SK-N-SH (cell line): Measurements from ENCODE around the gene B3GALT2. TPM values are rescaled to one million over a fixed set of nuclear protein-coding genes. Genes with fewer than 3 reads are reported as not detected.

ENCODE experiments used
- CTCF ChIA-PET: fragments of 300-600, 350-600 bp; formaldehyde crosslinking; extraction: SDS; loops from one replicate; lab custom pipeline; 2021; lab: Yijun Ruan, JAX
- POLR2A ChIA-PET: fragments of 350-600 bp; sonication (Branson Sonifier 250); formaldehyde crosslinking; extraction: SDS; loops from one replicate; lab custom pipeline; 2020; ENCODE audit warnings: antibody characterized with exemption, inconsistent platforms; lab: Yijun Ruan, JAX
- DNase-seq: peaks from one replicate; pipeline ENCODE4 v3.0.0; 2012
- H2AFZ ChIP-seq: fragments of 200-600 bp; sonication (generic); 2 replicates; pipeline ENCODE4 v1.8.1; 2016; ENCODE audit warnings: antibody characterized with exemption, mild to moderate bottlenecking, low read depth
- H3F3A ChIP-seq: fragments of 200-600 bp; sonication (generic); replicated peaks from 2 replicates; pipeline ENCODE3; 2016; ENCODE audit warnings: antibody characterized with exemption, mild to moderate bottlenecking; ENCODE audit not compliant: insufficient read depth
- H3K27ac ChIP-seq, 2 experiments: fragments of 200-500 bp in 1 of 2; fragments of 200-600 bp in 1 of 2; sonication (Bioruptor generic) in 1 of 2; sonication (generic), shearing (Covaris generic) in 1 of 2; 2 replicates each; pipeline versions ENCODE4 v1.5.1 to v1.6.1; 2014 to 2016; ENCODE audit warnings: low read depth in 2 of 2, inconsistent platforms in 1 of 2, low read length in 1 of 2, mild to moderate bottlenecking in 1 of 2, mixed read lengths in 1 of 2
- H3K27me3 ChIP-seq: fragments of 200-600 bp; sonication (generic), shearing (Covaris generic); 2 replicates; pipeline ENCODE4 v1.6.1; 2016; ENCODE audit warnings: mixed run types; ENCODE audit not compliant: insufficient read depth
- H3K36me3 ChIP-seq, 2 experiments: fragments of 200-500 bp in 1 of 2; fragments of 200-600 bp in 1 of 2; sonication (Bioruptor generic) in 1 of 2; sonication (generic) in 1 of 2; replicated peaks in 1 of 2; 2 replicates each; pipeline versions ENCODE3 to v1.5.1; 2014 to 2016; ENCODE audit warnings: low read length in 1 of 2, mild to moderate bottlenecking in 1 of 2; ENCODE audit not compliant: insufficient read depth in 2 of 2, control insufficient read depth in 1 of 2
- H3K4me1 ChIP-seq, 2 experiments: fragments of 200-500 bp in 1 of 2; fragments of 200-600 bp in 1 of 2; sonication (Bioruptor generic) in 1 of 2; sonication (generic), shearing (Covaris generic) in 1 of 2; 2 replicates each; pipeline versions ENCODE4 v1.5.1 to v1.6.1; 2014 to 2016; ENCODE audit warnings: low read depth in 1 of 2, low read length in 1 of 2, mixed run types in 1 of 2; ENCODE audit not compliant: insufficient read depth in 2 of 2, control insufficient read depth in 1 of 2
- H3K4me2 ChIP-seq: fragments of 200-600 bp; sonication (generic), shearing (Covaris generic); 2 replicates; pipeline ENCODE4 v1.6.1; 2017; ENCODE audit warnings: mixed run types
- H3K4me3 ChIP-seq, 2 experiments: fragments of 200-500 bp in 1 of 2; fragments of 200-600 bp in 1 of 2; sonication (Bioruptor generic) in 1 of 2; sonication (generic), shearing (Covaris generic) in 1 of 2; 2 replicates each; pipeline versions ENCODE4 v1.5.1 to v1.8.1; 2014 to 2016; ENCODE audit warnings: low read depth in 2 of 2, inconsistent platforms in 1 of 2, low read length in 1 of 2, mild to moderate bottlenecking in 1 of 2, mixed read lengths in 1 of 2, moderate library complexity in 1 of 2
- H3K79me2 ChIP-seq: fragments of 200-600 bp; sonication (generic); 2 replicates; pipeline ENCODE4 v1.8.1; 2017; ENCODE audit warnings: mild to moderate bottlenecking; ENCODE audit not compliant: insufficient read depth
- H3K9ac ChIP-seq: fragments of 200-600 bp; sonication (generic); 2 replicates; pipeline ENCODE4 v1.6.1; 2017; ENCODE audit warnings: mixed run types
- H3K9me2 ChIP-seq: fragments of 200-600 bp; sonication (generic); 2 replicates; pipeline ENCODE4 v1.6.1; 2017; ENCODE audit warnings: mixed run types
- H3K9me3 ChIP-seq: fragments of 200-600 bp; sonication (generic); 2 replicates; pipeline ENCODE4 v1.6.1; 2017; ENCODE audit warnings: mixed run types, mild to moderate bottlenecking, moderate library complexity
- H4K20me1 ChIP-seq: fragments of 200-600 bp; sonication (generic); 2 replicates; pipeline ENCODE4 v1.6.1; 2017; ENCODE audit warnings: mild to moderate bottlenecking, mixed run types; ENCODE audit not compliant: insufficient read depth
- CHD2 ChIP-seq: fragments of 150-350 bp; IDR thresholded peaks from 2 replicates; pipeline ENCODE4 v1.6.1; 2018; ENCODE audit warnings: low read length; ENCODE audit not compliant: partially characterized antibody
- CTCF ChIP-seq: fragments of 200-600 bp; sonication (generic); IDR thresholded peaks from 2 replicates; pipeline ENCODE4 v1.6.1; 2017; ENCODE audit warnings: antibody characterized with exemption, mild to moderate bottlenecking, moderate library complexity
- EP300 ChIP-seq, 2 experiments: IDR thresholded peaks; 2 replicates each; pipeline versions ENCODE4 v1.4.0 to v1.6.1; 2012; ENCODE audit warnings: borderline replicate concordance in 1 of 2, low read depth in 1 of 2, low read length in 1 of 2
- EZH2phosphoT487 ChIP-seq: fragments of 200-600 bp; sonication (generic); IDR thresholded peaks from 2 replicates; pipeline ENCODE4 v1.6.1; 2017; ENCODE audit warnings: low read depth, mixed run types, mild to moderate bottlenecking, antibody characterized with exemption, moderate library complexity, borderline replicate concordance
- FOSL2 ChIP-seq: IDR thresholded peaks from 2 replicates; pipeline ENCODE4 v1.4.0; 2012; ENCODE audit warnings: low read depth, mild to moderate bottlenecking, moderate library complexity, borderline replicate concordance
- FOXJ3 ChIP-seq: sonication (generic); formaldehyde crosslinking; IDR thresholded peaks from 2 replicates; pipeline ENCODE4 v1.5.1; 2020; ENCODE audit warnings: mild to moderate bottlenecking, missing genetic modification reagents
- FOXM1 ChIP-seq: IDR thresholded peaks from 2 replicates; pipeline ENCODE4 v1.4.0; 2012; ENCODE audit warnings: low read depth, mild to moderate bottlenecking
- GABPA ChIP-seq: IDR thresholded peaks from 2 replicates; pipeline ENCODE4 v1.4.0; 2012; ENCODE audit warnings: low read depth, mild to moderate bottlenecking
- GATA2 ChIP-seq: sonication (generic); formaldehyde crosslinking; IDR thresholded peaks from 2 replicates; pipeline ENCODE4 v1.5.0; 2020; ENCODE audit warnings: mild to moderate bottlenecking, missing genetic modification reagents
- IRF3 ChIP-seq: fragments of 150-350 bp; IDR thresholded peaks from 2 replicates; pipeline ENCODE4 v1.6.1; 2016; ENCODE audit warnings: mild to moderate bottlenecking, low read depth, low read length
- JUND ChIP-seq: IDR thresholded peaks from 2 replicates; pipeline ENCODE4 v1.4.0; 2012
- MEF2A ChIP-seq: IDR thresholded peaks from 2 replicates; pipeline ENCODE4 v1.4.0; 2012; ENCODE audit warnings: low read depth, borderline replicate concordance
- MXI1 ChIP-seq: IDR thresholded peaks from 2 replicates; pipeline ENCODE4 v1.6.1; 2012; ENCODE audit warnings: mild to moderate bottlenecking, low read depth, low read length, improper control_type of control experiment
- NFIC ChIP-seq: IDR thresholded peaks from 2 replicates; pipeline ENCODE4 v1.4.0; 2012; ENCODE audit warnings: borderline replicate concordance
- NRF1 ChIP-seq: IDR thresholded peaks from 2 replicates; pipeline ENCODE4 v1.6.1; 2012; ENCODE audit warnings: low read depth, mild to moderate bottlenecking, low read length
- PBX3 ChIP-seq: IDR thresholded peaks from 2 replicates; pipeline ENCODE4; 2012
- RAD21 ChIP-seq: IDR thresholded peaks from 2 replicates; pipeline ENCODE4 v1.6.1; 2012; ENCODE audit warnings: mild to moderate bottlenecking, low read length
- RCOR1 ChIP-seq: fragments of 150-350 bp; IDR thresholded peaks from 2 replicates; pipeline ENCODE4 v1.6.1; 2017; ENCODE audit warnings: antibody characterized with exemption, low read length
- RFX5 ChIP-seq: IDR thresholded peaks from 2 replicates; pipeline ENCODE4 v1.6.1; 2012; ENCODE audit warnings: mild to moderate bottlenecking, improper control_type of control experiment, low read length
- RXRA ChIP-seq: IDR thresholded peaks from 2 replicates; pipeline ENCODE4 v1.4.0; 2012; ENCODE audit warnings: low read depth, mild to moderate bottlenecking, borderline replicate concordance
- SIN3A ChIP-seq: IDR thresholded peaks from 2 replicates; pipeline ENCODE4 v1.6.1; 2012; ENCODE audit warnings: low read depth, mild to moderate bottlenecking, low read length, moderate library complexity, borderline replicate concordance
- SMC3 ChIP-seq: IDR thresholded peaks from 2 replicates; pipeline ENCODE4 v1.6.1; 2012; ENCODE audit warnings: low read depth, low read length, improper control_type of control experiment
- TCF12 ChIP-seq: IDR thresholded peaks from 2 replicates; pipeline ENCODE4 v1.4.0; 2012
- TEAD4 ChIP-seq: IDR thresholded peaks from 2 replicates; pipeline ENCODE4 v1.4.0; 2012; ENCODE audit warnings: mild to moderate bottlenecking, borderline replicate concordance; ENCODE audit not compliant: insufficient read depth
- USF1 ChIP-seq: IDR thresholded peaks from 2 replicates; pipeline ENCODE4 v1.4.0; 2012; ENCODE audit warnings: low read depth, borderline replicate concordance
- USF2 ChIP-seq: fragments of 150-350 bp; IDR thresholded peaks from 2 replicates; pipeline ENCODE4 v1.6.1; 2017; ENCODE audit warnings: antibody characterized with exemption, low read length, low read depth, borderline replicate concordance
- YY1 ChIP-seq: IDR thresholded peaks from 2 replicates; pipeline ENCODE4 v1.4.0; 2012; ENCODE audit warnings: low read depth, mild to moderate bottlenecking
- WGBS: methylation state at CpG from one replicate; pipeline ENCODE4 v1.1.6; 2017; ENCODE audit warnings: low lambda C conversion rate; 5-methylcytosine and 5-hydroxymethylcytosine counted together
- polyA plus RNA-seq, 3 experiments: library from polyadenylated mRNA; depleted of rRNA; stranded (reverse); fragments of >200 nt; gene quantifications; 2 replicates each; pipeline ENCODE4 v1.2.3, GENCODE V29; 2012
- TF ChIP-seq, protein P1 (sequence below): IDR thresholded peaks from 2 replicates; pipeline ENCODE4 v1.4.0; 2012; ENCODE audit warnings: low read depth, borderline replicate concordance

Gene B3GALT2
- polyA plus RNA-seq, 1 of the 3 experiments (the other 2 are of a cell fraction), result 0.23 TPM

- CTCF ChIA-PET, result no interaction called here
- Histone ChIP-seq H3K27me3 (no peaks in the 10 kb centered on the region), H3K36me3 (peaks cover 60 to 81% of the 10 kb centered on the region in 2 experiments), H3K27ac (peak overlapping the region in 1 of 2 experiments; percentile 24; a peak in 1 of 4 replicates), H3F3A (peaks cover 17% of the 10 kb centered on the region), H3K4me1 (peaks cover 3 to 15% of the 10 kb centered on the region in 2 experiments; a peak in 2 of 4 replicates), H3K4me2 (no peak overlapping the region), H3K9me3 (no peaks in the 10 kb centered on the region), H3K4me3 (no peak overlapping the region), H3K79me2 (peaks cover 24% of the 10 kb centered on the region), H2AFZ (no peak overlapping the region), H3K9ac (no peak overlapping the region), H4K20me1 (no peaks in the 10 kb centered on the region), H3K9me2 (no peaks in the 10 kb centered on the region)
- no peak for DNase-seq
- POLR2A ChIA-PET, result no interaction called here
- WGBS, result 66% methylated on average over 3 of the region's 3 CpGs
- peak; percentile 34; the same call in 1 of the 2 replicates for TF ChIP-seq PBX3
- no peak for TF ChIP-seq RFX5
- no peak for TF ChIP-seq RXRA
- TF ChIP-seq SIN3A, result no peak
- no peak for TF ChIP-seq MXI1
- peak; percentile 22; the same call in 1 of the 2 replicates for TF ChIP-seq TCF12
- TF ChIP-seq GATA2 (CRISPR knock-in tag), result no peak
- TF ChIP-seq FOSL2, result no peak
- no peak for TF ChIP-seq USF1
- TF ChIP-seq, protein P1, sequence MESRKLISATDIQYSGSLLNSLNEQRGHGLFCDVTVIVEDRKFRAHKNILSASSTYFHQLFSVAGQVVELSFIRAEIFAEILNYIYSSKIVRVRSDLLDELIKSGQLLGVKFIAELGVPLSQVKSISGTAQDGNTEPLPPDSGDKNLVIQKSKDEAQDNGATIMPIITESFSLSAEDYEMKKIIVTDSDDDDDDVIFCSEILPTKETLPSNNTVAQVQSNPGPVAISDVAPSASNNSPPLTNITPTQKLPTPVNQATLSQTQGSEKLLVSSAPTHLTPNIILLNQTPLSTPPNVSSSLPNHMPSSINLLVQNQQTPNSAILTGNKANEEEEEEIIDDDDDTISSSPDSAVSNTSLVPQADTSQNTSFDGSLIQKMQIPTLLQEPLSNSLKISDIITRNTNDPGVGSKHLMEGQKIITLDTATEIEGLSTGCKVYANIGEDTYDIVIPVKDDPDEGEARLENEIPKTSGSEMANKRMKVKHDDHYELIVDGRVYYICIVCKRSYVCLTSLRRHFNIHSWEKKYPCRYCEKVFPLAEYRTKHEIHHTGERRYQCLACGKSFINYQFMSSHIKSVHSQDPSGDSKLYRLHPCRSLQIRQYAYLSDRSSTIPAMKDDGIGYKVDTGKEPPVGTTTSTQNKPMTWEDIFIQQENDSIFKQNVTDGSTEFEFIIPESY, result no peak
- TF ChIP-seq EZH2phosphoT487, result no peak
- no peak for TF ChIP-seq USF2
- 0 out of 2 replicates have a peak, but pooled peaks have one; percentile 10 for TF ChIP-seq JUND
- no peak for TF ChIP-seq IRF3
- no peak for TF ChIP-seq CHD2
- no peak for TF ChIP-seq NRF1
- no peak for TF ChIP-seq RAD21
- no peak for TF ChIP-seq TEAD4
- no peak for TF ChIP-seq SMC3
- TF ChIP-seq FOXJ3 (CRISPR knock-in tag), result no peak
- peak; percentile 25; the same call in 1 of the 2 replicates for TF ChIP-seq NFIC
- no peak for TF ChIP-seq MEF2A
- 0 out of 4 replicates have a peak, but pooled peaks of 1 of the 2 experiments have one; percentile 11 for TF ChIP-seq EP300 (IDR thresholded peaks at IDR 0.05; ENCODE audit: borderline replicate concordance in 1 of 2, low read depth in 1 of 2, low read length in 1 of 2)
- TF ChIP-seq CTCF, result no peak
- no peak for TF ChIP-seq GABPA
- no peak for TF ChIP-seq YY1
- no peak for TF ChIP-seq FOXM1
- no peak for TF ChIP-seq RCOR1
Observed at GRCh38 chr1:193141804-193142203, 44.6 kb downstream of the B3GALT2 start.
